Nephron (organoid): ENCODE data around the gene HECTD1.
"Not testable (repeated sequence)": the region's sequence is repeated elsewhere in the genome, so short reads cannot be mapped to it uniquely, and the experiment has no call there.

Source experiments
- H3K27ac Mint-ChIP-seq, 3 experiments: 2 replicates each; pipeline ENCODE4 v1.8.0; 2020; ENCODE audit warnings: mixed read lengths in 3 of 3, mild to moderate bottlenecking in 2 of 3, moderate library complexity in 1 of 3
- H3K27me3 Mint-ChIP-seq: 2 replicates; pipeline ENCODE4 v1.8.0; 2021; ENCODE audit warnings: low read depth, mild to moderate bottlenecking, moderate library complexity, mixed read lengths
- H3K36me3 Mint-ChIP-seq: 2 replicates; pipeline ENCODE4 v1.8.0; 2020; ENCODE audit warnings: low read depth, mixed read lengths
- H3K4me1 Mint-ChIP-seq: 2 replicates; pipeline ENCODE4 v1.8.0; 2020; ENCODE audit warnings: mixed read lengths
- H3K4me3 Mint-ChIP-seq, 3 experiments: 2 replicates each; pipeline ENCODE4 v1.8.0; 2020; ENCODE audit warnings: mild to moderate bottlenecking in 3 of 3, mixed read lengths in 3 of 3, moderate library complexity in 2 of 3
- H3K9me3 Mint-ChIP-seq: 2 replicates; pipeline ENCODE4 v1.8.0; 2020; ENCODE audit warnings: mixed read lengths
- TF ChIP-seq, protein P1 (sequence below), 3 experiments: fragments of 200-600 bp; sonication (generic); IDR thresholded peaks; one replicate each; pipeline ENCODE4 v1.5.0; 2021; ENCODE audit warnings: antibody characterized with exemption in 3 of 3; ENCODE audit not compliant: unreplicated experiment in 3 of 3

Gene HECTD1

DNA sequence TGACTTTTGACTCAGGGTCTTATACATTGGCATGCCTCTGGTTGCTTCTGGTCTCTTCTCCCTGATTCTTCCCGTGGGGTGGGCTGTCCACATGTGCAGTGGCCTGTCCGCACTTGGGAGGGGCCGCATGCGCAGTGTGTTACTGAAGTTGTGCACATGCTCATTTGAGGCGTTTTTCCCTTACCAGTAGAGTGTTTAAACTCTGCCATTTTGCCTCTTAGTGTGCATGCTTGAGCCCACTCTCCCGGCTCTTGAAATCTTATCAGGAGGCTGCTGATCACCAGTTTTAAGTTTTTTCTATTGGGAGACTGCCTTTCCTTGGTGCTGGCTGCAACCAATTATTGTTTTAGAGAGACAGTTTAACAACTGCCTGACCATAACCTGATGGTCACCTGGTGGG is 32.1 kb upstream of the HECTD1 start:
- Mint-ChIP-seq H3K27ac (no peak overlapping the region), H3K4me3 (no peak overlapping the region), H3K27me3 (no peaks in the 10 kb centered on the region), H3K4me1 (peaks cover 14% of the 10 kb centered on the region), H3K9me3 (no peaks in the 10 kb centered on the region), H3K36me3 (no peaks in the 10 kb centered on the region)
- TF ChIP-seq, protein P1, sequence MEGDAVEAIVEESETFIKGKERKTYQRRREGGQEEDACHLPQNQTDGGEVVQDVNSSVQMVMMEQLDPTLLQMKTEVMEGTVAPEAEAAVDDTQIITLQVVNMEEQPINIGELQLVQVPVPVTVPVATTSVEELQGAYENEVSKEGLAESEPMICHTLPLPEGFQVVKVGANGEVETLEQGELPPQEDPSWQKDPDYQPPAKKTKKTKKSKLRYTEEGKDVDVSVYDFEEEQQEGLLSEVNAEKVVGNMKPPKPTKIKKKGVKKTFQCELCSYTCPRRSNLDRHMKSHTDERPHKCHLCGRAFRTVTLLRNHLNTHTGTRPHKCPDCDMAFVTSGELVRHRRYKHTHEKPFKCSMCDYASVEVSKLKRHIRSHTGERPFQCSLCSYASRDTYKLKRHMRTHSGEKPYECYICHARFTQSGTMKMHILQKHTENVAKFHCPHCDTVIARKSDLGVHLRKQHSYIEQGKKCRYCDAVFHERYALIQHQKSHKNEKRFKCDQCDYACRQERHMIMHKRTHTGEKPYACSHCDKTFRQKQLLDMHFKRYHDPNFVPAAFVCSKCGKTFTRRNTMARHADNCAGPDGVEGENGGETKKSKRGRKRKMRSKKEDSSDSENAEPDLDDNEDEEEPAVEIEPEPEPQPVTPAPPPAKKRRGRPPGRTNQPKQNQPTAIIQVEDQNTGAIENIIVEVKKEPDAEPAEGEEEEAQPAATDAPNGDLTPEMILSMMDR (IDR thresholded peaks at IDR 0.05; ENCODE audit: unreplicated experiment in 3 of 3): no peak

DNA sequence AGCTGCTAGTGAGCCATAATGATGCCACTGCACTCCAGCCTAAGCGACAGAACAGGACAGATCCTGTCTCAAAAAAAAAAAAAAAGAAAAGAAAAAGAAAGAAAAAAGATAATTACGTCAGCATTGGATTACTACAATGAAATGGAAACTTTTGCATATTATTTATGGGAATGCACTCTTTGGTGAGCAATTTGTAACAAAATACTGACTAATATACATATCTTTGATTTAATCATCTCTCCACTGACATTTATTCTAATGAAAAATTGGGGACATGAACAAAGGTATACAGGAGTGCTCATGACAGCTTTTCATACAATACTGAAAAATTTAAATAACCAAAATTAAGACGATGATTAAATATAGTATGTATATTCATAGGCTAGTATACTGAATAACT is 27.9 kb upstream of the HECTD1 start:
- H3K36me3 Mint-ChIP-seq: no peaks in the 10 kb centered on the region
- H3K27ac Mint-ChIP-seq: no peak overlapping the region
- TF ChIP-seq, protein P1 (IDR thresholded peaks at IDR 0.05; ENCODE audit: unreplicated experiment in 3 of 3): no peak
- no peaks in the 10 kb centered on the region for H3K9me3 Mint-ChIP-seq
- no peak overlapping the region for H3K4me3 Mint-ChIP-seq
- H3K4me1 Mint-ChIP-seq: no peaks in the 10 kb centered on the region
- H3K27me3 Mint-ChIP-seq: no peaks in the 10 kb centered on the region

DNA sequence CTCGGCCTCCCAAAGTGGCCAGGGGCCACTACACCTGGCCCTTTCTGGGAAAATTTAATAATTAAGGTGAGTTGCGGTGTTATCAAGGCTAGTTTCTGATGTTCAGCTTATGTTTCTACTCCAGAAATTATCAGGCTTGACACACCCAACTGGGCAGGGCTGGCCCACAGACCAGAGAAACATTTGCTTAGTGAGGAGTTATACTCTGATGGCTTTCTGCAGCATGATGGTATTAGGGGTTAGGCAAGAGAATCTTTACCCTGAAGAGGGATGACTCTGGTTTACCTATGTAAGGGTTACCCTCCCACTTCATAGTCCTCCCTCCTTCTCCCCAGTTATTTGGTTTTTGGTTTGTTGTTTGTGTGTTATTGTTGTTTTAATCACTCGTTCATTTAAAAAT is 24.5 kb upstream of the HECTD1 start:
- no peaks in the 10 kb centered on the region for H3K9me3 Mint-ChIP-seq
- TF ChIP-seq, protein P1 (IDR thresholded peaks at IDR 0.05; ENCODE audit: unreplicated experiment in 3 of 3): no peak
- H3K27ac Mint-ChIP-seq: no peak overlapping the region
- H3K27me3 Mint-ChIP-seq: peaks cover 4% of the 10 kb centered on the region
- no peak overlapping the region for H3K4me3 Mint-ChIP-seq
- H3K36me3 Mint-ChIP-seq: no peaks in the 10 kb centered on the region
- H3K4me1 Mint-ChIP-seq: no peaks in the 10 kb centered on the region

DNA sequence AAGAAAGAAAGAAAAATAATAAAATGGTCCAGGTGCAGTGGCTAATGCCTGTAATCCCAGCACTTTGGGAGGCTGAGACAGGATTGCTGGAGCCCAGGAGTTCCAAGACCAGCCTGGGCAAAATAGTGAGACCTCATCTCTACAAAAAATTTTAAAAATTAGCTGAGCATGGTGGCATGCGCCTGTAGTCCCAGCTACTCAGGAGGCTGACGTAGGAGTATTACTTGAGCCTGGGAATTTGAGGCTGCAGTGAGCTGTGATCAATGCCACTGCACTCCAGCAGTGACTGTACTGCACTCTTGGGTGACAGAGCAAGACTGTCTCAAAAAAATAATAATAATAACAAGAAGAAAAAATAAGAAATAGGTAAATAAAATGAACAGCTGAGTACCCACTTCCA is 23.7 kb upstream of the HECTD1 start:
- H3K36me3 Mint-ChIP-seq, H3K9me3 Mint-ChIP-seq, H3K4me1 Mint-ChIP-seq, H3K4me3 Mint-ChIP-seq, H3K27me3 Mint-ChIP-seq, H3K27ac Mint-ChIP-seq: not testable (repeated sequence)

DNA sequence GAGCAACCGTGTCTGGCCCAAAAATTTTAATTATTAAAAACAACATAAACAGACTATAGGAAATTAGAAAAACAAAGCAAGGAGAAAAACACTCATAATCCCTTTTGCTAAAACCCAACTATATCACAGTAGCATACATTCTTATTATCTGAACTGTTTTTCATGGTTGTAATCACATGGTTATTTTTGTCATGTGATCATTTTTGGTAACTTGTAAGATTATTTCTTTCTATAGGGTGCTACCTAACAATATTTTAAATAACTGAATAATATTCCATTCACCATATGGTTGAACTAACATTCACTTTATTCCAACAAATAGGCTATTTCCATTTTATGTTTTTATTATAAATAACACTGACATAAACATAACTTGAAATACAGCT is 23.0 kb upstream of the HECTD1 start:
- Mint-ChIP-seq H3K4me3 (no peak overlapping the region), H3K4me1 (no peaks in the 10 kb centered on the region), H3K27me3 (peaks cover 4% of the 10 kb centered on the region), H3K9me3 (no peaks in the 10 kb centered on the region), H3K27ac (no peak overlapping the region), H3K36me3 (no peaks in the 10 kb centered on the region)
- TF ChIP-seq, protein P1 (IDR thresholded peaks at IDR 0.05; ENCODE audit: unreplicated experiment in 3 of 3): no peak

DNA sequence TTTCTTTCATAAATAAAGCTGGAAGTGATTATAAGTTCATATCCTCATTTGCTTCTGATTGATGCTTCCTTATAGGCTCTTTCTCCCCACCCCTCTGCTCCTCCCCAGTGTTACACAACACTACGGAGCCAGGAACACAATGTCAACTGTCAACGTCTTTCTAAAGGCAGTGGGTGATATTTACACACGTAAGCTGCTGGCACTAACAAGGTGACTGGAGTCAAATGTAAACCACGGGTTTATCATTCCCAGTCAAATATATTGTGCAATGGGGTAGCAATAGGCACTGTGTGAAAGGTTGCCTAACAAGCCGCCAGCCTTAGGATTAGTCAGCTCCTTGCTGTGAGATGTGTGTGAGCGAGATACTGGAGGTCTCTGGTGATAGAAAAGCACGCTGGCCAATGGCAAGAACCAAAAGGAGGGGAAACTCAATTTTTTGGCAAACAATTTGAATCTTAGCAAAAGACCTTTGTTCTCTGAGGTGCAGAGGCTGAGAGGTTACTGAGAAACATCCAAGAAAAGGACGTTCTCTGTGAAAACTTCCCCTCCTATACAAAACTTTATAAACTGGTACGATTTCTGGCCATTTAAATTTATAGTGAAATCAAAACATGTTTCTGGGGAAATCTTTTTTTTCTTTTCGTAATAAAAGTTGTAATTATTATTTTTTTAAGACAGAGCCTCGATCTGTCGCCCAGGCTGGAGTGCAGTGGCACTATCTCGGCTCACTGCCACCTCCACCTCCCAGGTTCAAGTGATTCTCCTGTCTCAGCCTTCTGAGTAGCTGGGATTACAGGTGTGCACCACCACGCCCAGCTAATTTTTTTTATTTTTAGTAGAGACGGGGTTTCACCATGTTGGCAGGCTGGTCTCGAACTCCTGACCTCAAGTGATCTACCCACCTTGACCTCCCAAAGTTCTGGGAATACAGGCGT is 22.3 kb upstream of the HECTD1 start:
- Mint-ChIP-seq H3K27me3 (peaks cover 4% of the 10 kb centered on the region), H3K4me3 (no peak overlapping the region), H3K9me3 (no peaks in the 10 kb centered on the region), H3K4me1 (no peaks in the 10 kb centered on the region), H3K27ac (peak overlapping the region; percentile 21 to 54 (median 47)), H3K36me3 (no peaks in the 10 kb centered on the region)
- TF ChIP-seq, protein P1 (IDR thresholded peaks at IDR 0.05; ENCODE audit: unreplicated experiment in 3 of 3): no peak
